K562 (cell line): ENCODE data around the gene PHYH. TPM values are rescaled to one million over a fixed set of nuclear protein-coding genes. Genes with fewer than 3 reads are reported as not detected.

ENCODE experiments used
- ATAC-seq: fragments of 200-7000 bp; cut with Tn5 transposase; 3 replicates; pipeline ENCODE4 v1.9.1; 2020; ENCODE audit warnings: moderate library complexity
- BruUV-seq: library from RNA; stranded (reverse); fragments of 400-500 nt; replicated peaks from 2 replicates; lab custom pipeline; 2021; lab: Mats Ljungman, UMichigan
- CTCF ChIA-PET: fragments of 300-600 bp; formaldehyde crosslinking; extraction: SDS; loops from one replicate; lab custom pipeline; 2021; ENCODE audit warnings: low intra/inter-chr PET ratio; lab: Yijun Ruan, JAX
- POLR2A ChIA-PET: fragments of 300-600, 350-650 bp; sonication (Branson Sonifier 250); formaldehyde crosslinking; extraction: SDS; loops from one replicate; lab custom pipeline; 2021; ENCODE audit warnings: antibody characterized with exemption, inconsistent platforms; lab: Yijun Ruan, JAX
- DNase-seq, 4 experiments: peaks; one replicate each; pipeline versions ENCODE4 v3.0.0 to v3.0.0-alpha.2; 2011 to 2018; ENCODE audit warnings: low spot score in 3 of 4, mixed read lengths in 3 of 4; ENCODE audit errors: extremely low read depth in 1 of 4
- FAIRE-seq: peaks from 2 replicates; lab custom pipeline; 2011; peaks lifted over from hg19 to GRCh38; lab: Jason Lieb, UNC
- H2AFZ ChIP-seq: 2 replicates; pipeline ENCODE4 v1.6.0; 2011; ENCODE audit warnings: low read depth, low read length, control low read depth, inconsistent platforms
- H3K27ac ChIP-seq: fragments of 200-600 bp; 3 replicates; pipeline ENCODE4 v1.8.0; 2011; ENCODE audit warnings: low read depth, mild to moderate bottlenecking, control low read depth, inconsistent platforms, low read length, moderate library complexity, mixed read lengths; ENCODE audit errors: extremely low read depth
- H3K27me3 ChIP-seq, 2 experiments: fragments of 300-600 bp in 1 of 2; 2 replicates in 1 of 2; 3 replicates in 1 of 2; pipeline versions ENCODE4 v1.6.0 to v1.8.0; 2011; ENCODE audit warnings: inconsistent platforms in 2 of 2, low read length in 2 of 2, mild to moderate bottlenecking in 1 of 2, mixed read lengths in 1 of 2, moderate library complexity in 1 of 2; ENCODE audit not compliant: control insufficient read depth in 2 of 2, insufficient read depth in 2 of 2
- H3K36me3 ChIP-seq: fragments of 300-600 bp; 3 replicates; pipeline ENCODE4 v1.8.0; 2011; ENCODE audit warnings: mild to moderate bottlenecking, low read length, inconsistent platforms; ENCODE audit not compliant: control insufficient read depth, insufficient read depth
- H3K4me1 ChIP-seq, 2 experiments: fragments of 200-600 bp in 1 of 2; replicated peaks in 1 of 2; 2 replicates in 1 of 2; 3 replicates in 1 of 2; pipeline versions ENCODE4 v1.5.1 to v1.8.0; 2011; ENCODE audit warnings: inconsistent platforms in 2 of 2, low read length in 2 of 2, mild to moderate bottlenecking in 1 of 2, mixed read lengths in 1 of 2, moderate library complexity in 1 of 2; ENCODE audit not compliant: control insufficient read depth in 2 of 2, insufficient read depth in 2 of 2
- H3K4me2 ChIP-seq: 2 replicates; pipeline ENCODE4 v1.6.1; 2011; ENCODE audit warnings: low read length, control low read depth, inconsistent platforms, mixed read lengths; ENCODE audit not compliant: insufficient read depth
- H3K4me3 ChIP-seq: fragments of 200-600 bp; sonication (generic), shearing (Covaris generic); 2 replicates; pipeline ENCODE4 v1.5.1; 2016; ENCODE audit warnings: control low read depth, inconsistent platforms
- H3K79me2 ChIP-seq: fragments of 200-600 bp; 3 replicates; pipeline ENCODE4 v1.8.0; 2011; ENCODE audit warnings: low read length, inconsistent platforms; ENCODE audit not compliant: control insufficient read depth, insufficient read depth
- H3K9ac ChIP-seq, 2 experiments: 2 replicates each; pipeline versions ENCODE4 v1.6.0 to v1.6.1; 2011; ENCODE audit warnings: low read depth in 2 of 2, low read length in 2 of 2, control low read depth in 1 of 2, inconsistent platforms in 1 of 2, mild to moderate bottlenecking in 1 of 2, mixed read lengths in 1 of 2; ENCODE audit not compliant: insufficient read depth in 1 of 2
- H3K9me1 ChIP-seq: one replicate; pipeline ENCODE4 v1.6.0; 2011; ENCODE audit warnings: inconsistent platforms, mild to moderate bottlenecking, low read length, moderate library complexity; ENCODE audit not compliant: control insufficient read depth, insufficient read depth
- H3K9me3 ChIP-seq: replicated peaks from 2 replicates; pipeline ENCODE4 v1.5.1; 2011; ENCODE audit warnings: low read depth, low read length, inconsistent platforms; ENCODE audit not compliant: control insufficient read depth, insufficient read depth
- H4K20me1 ChIP-seq: replicated peaks from 2 replicates; pipeline ENCODE4 v1.6.1; 2011; ENCODE audit warnings: low read length, inconsistent platforms, mixed read lengths; ENCODE audit not compliant: control insufficient read depth, insufficient read depth
- BRD9 ChIP-seq: fragments of 450-650 bp; IDR thresholded peaks from 2 replicates; pipeline ENCODE4 v1.6.1; 2018; ENCODE audit warnings: low read depth; ENCODE audit not compliant: partially characterized antibody
- E2F1 ChIP-seq: sonication (generic); formaldehyde crosslinking; IDR thresholded peaks from 2 replicates; pipeline ENCODE4 v1.8.1; 2023; ENCODE audit warnings: mild to moderate bottlenecking, missing genetic modification reagents, moderate library complexity
- E2F6 ChIP-seq, 2 experiments: IDR thresholded peaks; 2 replicates each; pipeline ENCODE4 v1.6.1; 2011; ENCODE audit warnings: borderline replicate concordance in 1 of 2, control low read depth in 1 of 2, low read depth in 1 of 2, low read length in 1 of 2, mild to moderate bottlenecking in 1 of 2, mixed read lengths in 1 of 2, moderate library complexity in 1 of 2; ENCODE audit not compliant: insufficient read depth in 1 of 2, insufficient read length in 1 of 2, poor library complexity in 1 of 2, severe bottlenecking in 1 of 2; ENCODE audit errors: extremely low read depth in 1 of 2
- EHMT2 ChIP-seq: fragments of 450-650 bp; IDR thresholded peaks from 2 replicates; pipeline ENCODE4 v1.6.1; 2018; ENCODE audit warnings: antibody characterized with exemption
- FOXK1 ChIP-seq: sonication (generic); formaldehyde crosslinking; IDR thresholded peaks from 2 replicates; pipeline ENCODE4 v1.8.0; 2022; ENCODE audit warnings: missing genetic modification reagents, mild to moderate bottlenecking, borderline replicate concordance
- FOXK2 ChIP-seq, 2 experiments: fragments of 450-650 bp; IDR thresholded peaks in 1 of 2; conservative IDR thresholded peaks in 1 of 2; 2 replicates each; pipeline ENCODE4 v1.6.1; 2016; ENCODE audit warnings: low read depth in 2 of 2, mild to moderate bottlenecking in 1 of 2
- HIVEP1 ChIP-seq: fragments of 250-450 bp; sonication (Bioruptor Pico); IDR thresholded peaks from 2 replicates; pipeline ENCODE4 v1.4.0; 2020; ENCODE audit warnings: mild to moderate bottlenecking
- NFATC3 ChIP-seq: fragments of 450-650 bp; IDR thresholded peaks from 2 replicates; pipeline ENCODE4 v1.6.1; 2017; ENCODE audit warnings: mild to moderate bottlenecking
- PREB ChIP-seq: sonication (generic); formaldehyde crosslinking; IDR thresholded peaks from 2 replicates; pipeline ENCODE4 v1.8.1; 2023; ENCODE audit warnings: mild to moderate bottlenecking, missing genetic modification reagents
- SIN3B ChIP-seq: fragments of 450-650 bp; IDR thresholded peaks from 2 replicates; pipeline ENCODE4 v1.6.1; 2017; ENCODE audit warnings: low read depth, mild to moderate bottlenecking, moderate library complexity
- ZBTB2 ChIP-seq: fragments of 450-650 bp; IDR thresholded peaks from 2 replicates; pipeline ENCODE4 v1.6.1; 2016; ENCODE audit warnings: antibody characterized with exemption
- WGBS: fragments of 100-300 bp; shearing (Covaris generic); methylation state at CpG from one replicate; pipeline ENCODE4 v1.1.6; 2016; ENCODE audit warnings: low coverage, mixed read lengths; ENCODE audit not compliant: insufficient coverage; ENCODE audit errors: missing lambda C conversion rate; 5-methylcytosine and 5-hydroxymethylcytosine counted together
- in situ Hi-C: fragments of 300-500 bp; cut with MboI; formaldehyde crosslinking; loops from 4 replicates; pipeline ENCODE4 v1.15.0; 2018; ENCODE audit warnings: inconsistent platforms, mixed read lengths
- intact Hi-C: fragments of 100-400 bp; cut with micrococcal nuclease; formaldehyde crosslinking; loops from 2 replicates; pipeline ENCODE4 v1.14.2; 2022
- polyA plus RNA-seq, 8 experiments: library from polyadenylated mRNA; depleted of rRNA in 4 of 8; stranded (reverse) in 5 of 8; unstranded in 3 of 8; fragments of >200 nt; fragmentation: Nextera tagmentation in 2 of 8; fragmentation: Illumina TruSeq in 1 of 8; extraction: Ambion mirVana in 2 of 8; extraction: Trizol in 1 of 8; gene quantifications; 2 replicates each; pipeline versions ENCODE4 v1.2.1 to v1.2.3, GENCODE V29; 2011 to 2014; ENCODE audit warnings: inconsistent platforms in 1 of 8, missing spikeins in 1 of 8
- total RNA-seq, 7 experiments: library from RNA; depleted of rRNA in 6 of 7; stranded (reverse); fragments of >200 nt in 6 of 7; fragmentation: Illumina TruSeq in 2 of 7; extraction: Trizol in 2 of 7; gene quantifications; 2 replicates each; pipeline versions ENCODE4 v1.2.1 to v1.2.3, GENCODE V29; 2011 to 2021; ENCODE audit warnings: low replicate concordance in 1 of 7

The PHYH gene
- total and polyA plus RNA-seq, 9 of the 15 experiments (the other 6 are each of a cell fraction or from before 2014, with no cell fraction given) = 3.8 to 6.9 (median 5.7) TPM

GRCh38 chr10:13256627-13257026, 43.2 kb downstream of the PHYH start:
- ATAC-seq = no peak

GRCh38 chr10:13253726-13254125, 46.1 kb downstream of the PHYH start:
- POLR2A ChIA-PET = no interaction called here
- in situ Hi-C loops = no loop called here
- Histone ChIP-seq H3K4me1 (peaks cover 0 to 2% of the 10 kb centered on the region in 2 experiments; a peak in 2 of 5 replicates), H2AFZ (no peak overlapping the region), H4K20me1 (no peaks in the 10 kb centered on the region), H3K36me3 (no peaks in the 10 kb centered on the region), H3K9ac (no peak overlapping the region), H3K4me2 (no peak overlapping the region), H3K27ac (no peak overlapping the region), H3K4me3 (no peak overlapping the region), H3K27me3 (peaks cover under 1 to 4% of the 10 kb centered on the region in 2 experiments; a peak in 2 of 5 replicates), H3K9me3 (no peaks in the 10 kb centered on the region), H3K79me2 (no peaks in the 10 kb centered on the region), H3K9me1 (no peaks in the 10 kb centered on the region)
- ATAC-seq = no peak
- intact Hi-C loops = no loop called here
- WGBS = 9% methylated on average over 4 of the region's 4 CpGs
- CTCF ChIA-PET = no interaction called here
- no peak for FAIRE-seq
- BruUV-seq = no TSS peak
- DNase-seq = no peak
- no peak for TF ChIP-seq ZBTB2
- no peak for TF ChIP-seq E2F1 (CRISPR knock-in tag)
- TF ChIP-seq E2F6 (IDR thresholded peaks at IDR 0.05; ENCODE audit: borderline replicate concordance in 1 of 2, extremely low read depth in 1 of 2, insufficient read depth in 1 of 2, insufficient read length in 1 of 2, low read depth in 1 of 2, low read length in 1 of 2, poor library complexity in 1 of 2, severe bottlenecking in 1 of 2) = no peak
- no peak for TF ChIP-seq BRD9
- no peak for TF ChIP-seq NFATC3
- no peak for TF ChIP-seq EHMT2
- no peak for TF ChIP-seq SIN3B

More at GRCh38 chr10:13256627-13257026, 43.2 kb downstream of the PHYH start:
- Histone ChIP-seq H3K9me3 (no peaks in the 10 kb centered on the region), H3K9ac (no peak overlapping the region), H3K36me3 (no peaks in the 10 kb centered on the region), H3K9me1 (no peaks in the 10 kb centered on the region), H4K20me1 (no peaks in the 10 kb centered on the region), H3K4me1 (peaks cover 0 to 2% of the 10 kb centered on the region in 2 experiments; a peak in 2 of 5 replicates), H3K79me2 (no peaks in the 10 kb centered on the region), H3K27me3 (no peaks in the 10 kb centered on the region), H2AFZ (no peak overlapping the region), H3K27ac (no peak overlapping the region), H3K4me3 (no peak overlapping the region), H3K4me2 (no peak overlapping the region)
- DNase-seq (no peak), FAIRE-seq (no peak)
- WGBS = 32% methylated on average over 2 of the region's 2 CpGs
- intact Hi-C loops = no loop called here
- POLR2A ChIA-PET = no interaction called here
- CTCF ChIA-PET = no interaction called here
- in situ Hi-C loops = no loop called here
- no peak for TF ChIP-seq HIVEP1 (CRISPR knock-in tag)
- TF ChIP-seq PREB (CRISPR knock-in tag) = no peak
- TF ChIP-seq FOXK1 (CRISPR knock-in tag) = no peak
- TF ChIP-seq FOXK2 (conservative IDR thresholded peaks at IDR 0.05 in 1 of 2, IDR thresholded peaks at IDR 0.05 in 1 of 2; ENCODE audit: low read depth in 2 of 2) = no peak
- no TSS peak for BruUV-seq
